Mammary epithelial cell (primary cell): Measurements from ENCODE around the gene CAMTA1.
"Not testable (repeated sequence)": the region's sequence is repeated elsewhere in the genome, so short reads cannot be mapped to it uniquely, and the experiment has no call there.

Experiments
- CTCF ChIP-seq, 2 donors: IDR thresholded peaks in 1 of 2; conservative IDR thresholded peaks in 1 of 2; 2 replicates each; pipeline ENCODE4 v1.5.1; 2011 to 2012; ENCODE audit warnings: inconsistent platforms in 2 of 2, low read length in 2 of 2, mild to moderate bottlenecking in 2 of 2, control low read depth in 1 of 2, low read depth in 1 of 2; ENCODE audit not compliant: insufficient read depth in 1 of 2; ENCODE audit errors: extremely low read depth in 1 of 2
- EZH2 ChIP-seq: IDR thresholded peaks from 2 replicates; pipeline ENCODE4 v1.6.1; 2012; ENCODE audit warnings: low read length, inconsistent platforms, borderline replicate concordance

GRCh38 chr1:6921506-6921905, 136.3 kb downstream of the CAMTA1 start:
- not testable (repeated sequence) for TF ChIP-seq CTCF (conservative IDR thresholded peaks at IDR 0.05 in 1 of 2, IDR thresholded peaks at IDR 0.05 in 1 of 2; ENCODE audit: extremely low read depth in 1 of 2, insufficient read depth in 1 of 2, low read depth in 1 of 2, low read length in 2 of 2); EZH2
